HepG2 (cell line): ENCODE measurements around the gene SIN3A. TPM values are rescaled to one million over a fixed set of nuclear protein-coding genes. Genes with fewer than 3 reads are reported as not detected.

Experiments used
- ATF3 ChIP-seq: sonication (generic); formaldehyde crosslinking; IDR thresholded peaks from 2 replicates; pipeline ENCODE4 v1.4.0; 2020; ENCODE audit warnings: missing genetic modification reagents
- BCL6 ChIP-seq: IDR thresholded peaks from 2 replicates; pipeline ENCODE4 v1.6.1; 2016; ENCODE audit warnings: missing genetic modification reagents, missing compliant biosample characterization
- CBX5 ChIP-seq: sonication (generic); formaldehyde crosslinking; IDR thresholded peaks from 2 replicates; pipeline ENCODE4 v1.4.0; 2020; ENCODE audit warnings: missing genetic modification reagents, borderline replicate concordance
- CREB1 ChIP-seq, 2 experiments: fragments of 450-650 bp in 1 of 2; IDR thresholded peaks; 2 replicates each; pipeline ENCODE4 v1.6.1; 2016 to 2017; ENCODE audit warnings: control low read depth in 1 of 2, mild to moderate bottlenecking in 1 of 2, missing compliant biosample characterization in 1 of 2, missing genetic modification characterization in 1 of 2
- CREM ChIP-seq, 2 experiments: sonication (generic) in 1 of 2; formaldehyde crosslinking in 1 of 2; IDR thresholded peaks; 2 replicates each; pipeline versions ENCODE4 v1.4.0 to v1.6.1; 2016 to 2020; ENCODE audit warnings: antibody characterized with exemption in 1 of 2, mild to moderate bottlenecking in 1 of 2, missing genetic modification reagents in 1 of 2
- ERF ChIP-seq: IDR thresholded peaks from 2 replicates; pipeline ENCODE4 v1.6.1; 2018; ENCODE audit warnings: missing biosample characterization, missing genetic modification reagents
- MEIS1 ChIP-seq: sonication (generic); formaldehyde crosslinking; IDR thresholded peaks from 2 replicates; pipeline ENCODE4 v1.9.0; 2021; ENCODE audit warnings: mild to moderate bottlenecking, missing genetic modification reagents, moderate library complexity, borderline replicate concordance
- MYPOP ChIP-seq: sonication (generic); formaldehyde crosslinking; IDR thresholded peaks from 2 replicates; pipeline ENCODE4 v1.8.1; 2023; ENCODE audit warnings: mild to moderate bottlenecking, moderate library complexity, missing genetic modification reagents
- PCBP1 ChIP-seq: fragments of 200-400 bp; formaldehyde crosslinking; IDR thresholded peaks from 2 replicates; pipeline ENCODE4 v1.6.1; 2017; ENCODE audit warnings: mild to moderate bottlenecking, low read depth, low read length, borderline replicate concordance
- POLR2AphosphoS5 ChIP-seq: IDR thresholded peaks from 2 replicates; pipeline ENCODE4 v1.6.1; 2012; ENCODE audit warnings: low read depth, low read length
- RAD21 ChIP-seq: fragments of 450-650 bp; formaldehyde crosslinking; IDR thresholded peaks from 2 replicates; pipeline ENCODE4 v1.5.0; 2020; ENCODE audit warnings: mild to moderate bottlenecking
- RBFOX2 ChIP-seq: fragments of 200-400 bp; formaldehyde crosslinking; IDR thresholded peaks from 2 replicates; pipeline ENCODE4 v1.6.1; 2017; ENCODE audit warnings: low read depth, mild to moderate bottlenecking, low read length
- RBM39 ChIP-seq: fragments of 200-400 bp; formaldehyde crosslinking; IDR thresholded peaks from one replicate; pipeline ENCODE4 v1.6.1; 2018; ENCODE audit warnings: antibody characterized with exemption, mild to moderate bottlenecking, low read depth, low read length; ENCODE audit not compliant: poor library complexity, severe bottlenecking
- SP2 ChIP-seq: sonication (generic); formaldehyde crosslinking; IDR thresholded peaks from 2 replicates; pipeline ENCODE4 v1.5.1; 2020; ENCODE audit warnings: mild to moderate bottlenecking, missing genetic modification reagents
- SP5 ChIP-seq: IDR thresholded peaks from 2 replicates; pipeline ENCODE4 v1.6.1; 2016; ENCODE audit warnings: low read depth, borderline replicate concordance
- SRY ChIP-seq: sonication (generic); formaldehyde crosslinking; IDR thresholded peaks from 2 replicates; pipeline ENCODE4 v1.8.0; 2022; ENCODE audit warnings: mild to moderate bottlenecking, missing genetic modification reagents
- TRAFD1 ChIP-seq: sonication (generic); formaldehyde crosslinking; IDR thresholded peaks from 2 replicates; pipeline ENCODE4 v1.5.1; 2020; ENCODE audit warnings: missing genetic modification reagents, mild to moderate bottlenecking, borderline replicate concordance
- ZMYM2 ChIP-seq: sonication (generic); formaldehyde crosslinking; IDR thresholded peaks from 2 replicates; pipeline ENCODE4 v1.8.0; 2022; ENCODE audit warnings: mild to moderate bottlenecking, missing genetic modification reagents
- ZNF460 ChIP-seq: sonication (generic); formaldehyde crosslinking; IDR thresholded peaks from 2 replicates; pipeline ENCODE4 v1.5.1; 2020; ENCODE audit warnings: missing genetic modification reagents, mild to moderate bottlenecking, borderline replicate concordance
- ZNF543 ChIP-seq: sonication (generic); formaldehyde crosslinking; IDR thresholded peaks from 2 replicates; pipeline ENCODE4 v1.4.0; 2020; ENCODE audit warnings: mild to moderate bottlenecking, missing genetic modification reagents
- ZNF605 ChIP-seq: sonication (generic); formaldehyde crosslinking; IDR thresholded peaks from 2 replicates; pipeline ENCODE4 v1.8.0; 2022; ENCODE audit warnings: mild to moderate bottlenecking, missing genetic modification reagents
- polyA plus RNA-seq, 8 experiments: library from polyadenylated mRNA; depleted of rRNA in 3 of 8; stranded (reverse) in 7 of 8; unstranded in 1 of 8; fragments of >200 nt; fragmentation: Illumina TruSeq in 4 of 8; extraction: Trizol in 4 of 8; gene quantifications; 2 replicates each; pipeline versions ENCODE4 v1.2.1 to v1.2.3, GENCODE V29; 2011 to 2016; ENCODE audit warnings: low read depth in 4 of 8, missing spikeins in 1 of 8, mixed read lengths in 1 of 8; ENCODE audit not compliant: insufficient read depth in 1 of 8
- total RNA-seq, 5 experiments: library from RNA; depleted of rRNA; stranded (reverse); fragments of >200 nt; fragmentation: Illumina TruSeq; extraction: Trizol; gene quantifications; 2 replicates each; pipeline ENCODE4 v1.2.3, GENCODE V29; 2016; ENCODE audit warnings: low read depth in 1 of 5
- TF ChIP-seq, protein P1 (sequence below): sonication (generic); formaldehyde crosslinking; IDR thresholded peaks from 2 replicates; pipeline ENCODE4; 2020; ENCODE audit warnings: missing genetic modification reagents, mild to moderate bottlenecking, borderline replicate concordance

The SIN3A gene
- total and polyA plus RNA-seq, 2 of the 13 experiments (the other 11 are each of a cell fraction or from before 2014, with no cell fraction given): 16.1 to 28.1 TPM

GRCh38 chr15:75455424-75455981 lies 4.0 kb upstream of the SIN3A start (continued):
- TF ChIP-seq MYPOP (CRISPR knock-in tag) (peak; percentile 34; the same call in 1 of the 2 replicates), RBM39 (peak; percentile 79), SP5 (no peak), ZNF605 (CRISPR knock-in tag) (peak; percentile 58; the same call in 1 of the 2 replicates), PCBP1 (peak; percentile 44; the same call in 1 of the 2 replicates), ZNF460 (no peak), ERF (0 out of 2 replicates have a peak, but pooled peaks have one; percentile 13), ATF3 (CRISPR knock-in tag) (no peak), BCL6 (CRISPR knock-in tag) (0 out of 2 replicates have a peak, but pooled peaks have one; percentile 24), ZNF543 (0 out of 2 replicates have a peak, but pooled peaks have one; percentile 24), CBX5 (no peak), MEIS1 (CRISPR knock-in tag) (no peak), SP2 (CRISPR knock-in tag) (peak; percentile 37; the same call in 1 of the 2 replicates), TRAFD1 (CRISPR knock-in tag) (no peak), POLR2AphosphoS5 (peak; percentile 61), CREM (IDR thresholded peaks at IDR 0.05) (no peak), CREM (CRISPR knock-in tag; IDR thresholded peaks at IDR 0.05) (no peak), ZMYM2 (no peak), RAD21 (CRISPR knock-in tag) (0 out of 2 replicates have a peak, but pooled peaks have one; percentile 6), CREB1 (IDR thresholded peaks at IDR 0.05) (peak; percentile 41), CREB1 (CRISPR knock-in tag; IDR thresholded peaks at IDR 0.05) (peak; percentile 77; the same call in 1 of the 2 replicates), SRY (0 out of 2 replicates have a peak, but pooled peaks have one; percentile 52), RBFOX2 (peak; percentile 74)
- TF ChIP-seq, protein P1, sequence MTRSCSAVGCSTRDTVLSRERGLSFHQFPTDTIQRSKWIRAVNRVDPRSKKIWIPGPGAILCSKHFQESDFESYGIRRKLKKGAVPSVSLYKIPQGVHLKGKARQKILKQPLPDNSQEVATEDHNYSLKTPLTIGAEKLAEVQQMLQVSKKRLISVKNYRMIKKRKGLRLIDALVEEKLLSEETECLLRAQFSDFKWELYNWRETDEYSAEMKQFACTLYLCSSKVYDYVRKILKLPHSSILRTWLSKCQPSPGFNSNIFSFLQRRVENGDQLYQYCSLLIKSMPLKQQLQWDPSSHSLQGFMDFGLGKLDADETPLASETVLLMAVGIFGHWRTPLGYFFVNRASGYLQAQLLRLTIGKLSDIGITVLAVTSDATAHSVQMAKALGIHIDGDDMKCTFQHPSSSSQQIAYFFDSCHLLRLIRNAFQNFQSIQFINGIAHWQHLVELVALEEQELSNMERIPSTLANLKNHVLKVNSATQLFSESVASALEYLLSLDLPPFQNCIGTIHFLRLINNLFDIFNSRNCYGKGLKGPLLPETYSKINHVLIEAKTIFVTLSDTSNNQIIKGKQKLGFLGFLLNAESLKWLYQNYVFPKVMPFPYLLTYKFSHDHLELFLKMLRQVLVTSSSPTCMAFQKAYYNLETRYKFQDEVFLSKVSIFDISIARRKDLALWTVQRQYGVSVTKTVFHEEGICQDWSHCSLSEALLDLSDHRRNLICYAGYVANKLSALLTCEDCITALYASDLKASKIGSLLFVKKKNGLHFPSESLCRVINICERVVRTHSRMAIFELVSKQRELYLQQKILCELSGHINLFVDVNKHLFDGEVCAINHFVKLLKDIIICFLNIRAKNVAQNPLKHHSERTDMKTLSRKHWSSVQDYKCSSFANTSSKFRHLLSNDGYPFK: no peak
